Fibroblast of the aortic adventitia (primary cell): ENCODE measurements around the gene ARRB1. TPM values are rescaled to one million over a fixed set of nuclear protein-coding genes. Genes with fewer than 3 reads are reported as not detected.
A peak's percentile ranks its signal among the peaks of the same experiment; 100 is the strongest.
"Not testable (repeated sequence)": the region's sequence is repeated elsewhere in the genome, so short reads cannot be mapped to it uniquely, and the experiment has no call there.

Experiments used
- DNase-seq: peaks from one replicate; pipeline ENCODE4 v3.0.0-alpha.2; 2010; ENCODE audit warnings: low read depth
- H3K4me3 ChIP-seq: 2 replicates; pipeline ENCODE4 v1.5.1; 2011; ENCODE audit warnings: low read depth, mild to moderate bottlenecking, control low read depth, low read length, moderate library complexity
- CTCF ChIP-seq: IDR thresholded peaks from 2 replicates; pipeline ENCODE4 v1.5.1; 2011; ENCODE audit warnings: mild to moderate bottlenecking, low read length, control low read depth, inconsistent platforms; ENCODE audit not compliant: insufficient read depth
- total RNA-seq: library from RNA; depleted of rRNA; stranded (reverse); fragments of >200 nt; gene quantifications from 2 replicates; pipeline ENCODE4 v1.2.3, GENCODE V29; 2012; ENCODE audit warnings: low replicate concordance

ARRB1 gene
- total RNA-seq, 1 donor: 36.3 TPM

DNA sequence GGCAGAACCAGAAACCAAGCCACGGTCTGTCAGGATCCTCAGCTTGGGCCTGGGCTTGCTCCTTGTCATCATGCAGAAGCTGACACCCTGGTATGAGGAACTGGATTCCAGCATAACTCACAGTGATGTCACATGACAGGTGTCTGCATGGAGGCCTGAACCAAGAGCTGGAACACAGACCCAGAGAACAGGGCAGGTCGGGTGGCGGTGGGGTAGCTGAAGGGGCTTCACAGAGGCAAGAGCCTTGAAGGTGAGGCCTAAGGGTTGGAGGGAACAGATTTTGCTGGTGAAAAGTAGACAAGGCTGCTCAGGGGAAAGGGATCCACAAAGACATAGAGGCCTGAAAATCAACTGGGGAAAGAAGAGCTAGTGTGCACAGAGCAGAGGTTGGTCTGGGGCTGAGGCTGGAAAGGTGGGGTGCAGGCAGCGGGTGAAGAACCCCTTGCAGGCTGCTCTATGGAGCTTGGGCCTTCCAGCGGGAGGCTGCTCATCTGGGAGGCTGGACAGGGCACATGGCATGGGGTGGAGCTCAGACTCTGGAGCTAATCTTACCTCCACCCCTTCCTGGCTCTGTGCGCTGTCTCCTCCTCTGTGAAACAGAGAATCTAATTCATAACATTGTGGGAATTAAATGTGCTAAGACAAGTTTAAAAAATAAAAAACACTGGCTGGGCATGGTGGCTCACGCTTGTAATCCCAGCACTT, 29.4 kb upstream of the ARRB1 start:
- H3K4me3 ChIP-seq: no peak overlapping the region
- no peak for TF ChIP-seq CTCF
- no peak for DNase-seq

- H3K4me3 ChIP-seq: no peak overlapping the region
- DNase-seq: no peak
- no peak for TF ChIP-seq CTCF
Measured at GRCh38 chr11:75380245-75380644, 28.8 kb upstream of the ARRB1 start.

DNA sequence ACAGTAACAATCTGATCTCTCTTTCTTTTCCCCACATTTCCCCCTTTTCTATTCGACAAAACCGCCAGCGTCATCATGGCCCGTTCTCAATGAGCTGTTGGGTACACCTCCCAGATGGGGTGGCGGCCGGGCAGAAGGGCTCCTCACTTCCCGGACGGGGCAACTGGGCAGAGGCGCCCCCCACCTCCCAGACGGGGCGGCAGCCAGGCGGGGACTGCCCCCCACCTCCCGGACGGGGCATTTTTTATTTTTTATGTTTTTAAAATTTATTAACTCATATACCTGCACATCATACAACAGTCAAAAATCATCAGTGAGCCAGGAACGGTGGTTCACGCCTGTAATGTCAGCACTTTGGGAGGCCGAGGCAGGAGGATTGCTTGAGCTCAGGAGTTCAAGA, 27.3 kb upstream of the ARRB1 start:
- not testable (repeated sequence) for H3K4me3 ChIP-seq, DNase-seq

DNA sequence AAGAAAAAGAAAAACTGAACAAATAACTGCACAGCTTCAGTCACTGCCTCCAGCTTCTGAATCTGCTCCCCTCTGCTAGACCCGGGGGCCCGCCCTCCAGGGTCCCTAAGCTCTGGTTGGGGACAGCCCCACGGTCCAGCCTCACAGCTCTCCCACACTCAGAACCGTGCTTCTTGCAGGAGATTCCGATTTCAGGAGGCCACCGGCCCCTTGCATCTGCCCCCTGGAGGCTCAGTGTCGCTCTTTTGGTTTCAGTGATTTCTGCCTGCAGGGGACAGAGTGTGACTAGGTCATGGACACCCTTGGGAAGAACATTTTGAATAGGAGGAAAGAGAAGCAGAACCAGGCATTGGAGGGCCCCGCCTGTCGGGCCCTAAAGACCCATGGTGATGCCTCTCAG, 24.7 kb upstream of the ARRB1 start:
- TF ChIP-seq CTCF: peak; percentile 6
- DNase-seq: no peak
- H3K4me3 ChIP-seq: no peak overlapping the region

DNA sequence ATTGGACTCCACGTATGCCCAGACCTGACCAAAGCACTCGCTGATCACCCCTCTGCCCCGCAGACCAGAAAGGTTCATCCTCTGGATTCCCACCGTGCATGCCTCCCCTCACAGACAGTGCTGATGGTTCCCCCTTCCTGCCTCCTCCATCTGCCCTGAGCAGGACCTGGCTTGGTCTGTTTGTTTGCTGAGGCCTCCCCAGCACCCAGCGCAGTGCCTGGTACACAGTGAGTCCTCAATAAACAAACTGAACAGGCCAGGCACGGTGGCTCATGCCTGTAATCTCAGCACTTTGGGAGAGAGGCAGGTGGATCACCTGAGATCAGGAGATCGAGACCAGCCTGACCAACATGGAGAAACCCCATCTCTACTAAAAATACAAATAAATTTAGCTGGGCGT, 24.2 kb upstream of the ARRB1 start:
- no peak overlapping the region for H3K4me3 ChIP-seq
- TF ChIP-seq CTCF: no peak
- DNase-seq: no peak

GRCh38 chr11:75374646-75375045, 23.2 kb upstream of the ARRB1 start:
- no peak overlapping the region for H3K4me3 ChIP-seq
- no peak for DNase-seq
- no peak for TF ChIP-seq CTCF

- TF ChIP-seq CTCF: no peak
Measured at GRCh38 chr11:75373201-75373600, 21.7 kb upstream of the ARRB1 start.

More at GRCh38 chr11:75373201-75373600, 21.7 kb upstream of the ARRB1 start:
- no peak for DNase-seq
- no peak overlapping the region for H3K4me3 ChIP-seq
